Breast epithelium (tissue), 4 donors: Measurements from ENCODE around the gene INTS1. TPM values are rescaled to one million over a fixed set of nuclear protein-coding genes. Genes with fewer than 3 reads are reported as not detected.

Experiments
- DNase-seq, 2 donors: peaks; one replicate each; pipeline ENCODE4 v3.0.0-alpha.2; 2019; ENCODE audit warnings: low spot score in 2 of 2
- H3K27ac ChIP-seq, 2 donors: fragments of 200-600 bp; sonication (generic) in 1 of 2; one replicate each; pipeline ENCODE4 v1.5.1; 2016 to 2019; ENCODE audit warnings: mild to moderate bottlenecking in 1 of 2
- H3K27me3 ChIP-seq, 2 donors: fragments of 200-600 bp; sonication (generic) in 1 of 2; one replicate each; pipeline versions ENCODE4 v1.5.1 to v1.6.0; 2017 to 2019; ENCODE audit warnings: control low read depth in 1 of 2, mild to moderate bottlenecking in 1 of 2
- H3K36me3 ChIP-seq: fragments of 200-600 bp; one replicate; pipeline ENCODE4 v1.5.1; 2019
- H3K4me1 ChIP-seq, 2 donors: fragments of 200-600 bp; sonication (generic); one replicate each; pipeline ENCODE4 v1.5.1; 2016 to 2019; ENCODE audit warnings: control low read depth in 1 of 2
- H3K4me3 ChIP-seq, 3 donors: fragments of 200-600 bp; sonication (generic); 1 replicate in 2 of 3; 2 replicates in 1 of 3; pipeline ENCODE4 v1.5.1; 2016 to 2019; ENCODE audit warnings: mild to moderate bottlenecking in 3 of 3, moderate library complexity in 2 of 3
- H3K9me3 ChIP-seq, 2 donors: fragments of 200-600 bp; sonication (generic) in 1 of 2; one replicate each; pipeline ENCODE4 v1.5.1; 2016 to 2019; ENCODE audit warnings: control low read depth in 1 of 2
- POLR2A ChIP-seq: fragments of 450-650 bp; IDR thresholded peaks from one replicate; pipeline ENCODE4 v1.6.1; 2016; ENCODE audit warnings: antibody characterized with exemption, mild to moderate bottlenecking, moderate library complexity
- POLR2AphosphoS5 ChIP-seq, 3 donors: sonication (generic); formaldehyde crosslinking; IDR thresholded peaks; one replicate each; pipeline ENCODE4 v1.6.1; 2017; ENCODE audit warnings: antibody characterized with exemption in 3 of 3
- intact Hi-C: fragments of 100-400 bp; cut with DNase I; formaldehyde crosslinking; loops from one replicate; pipeline ENCODE4 v1.15.1; 2023; ENCODE audit warnings: low total_unique reads
- total RNA-seq, 3 donors: library from RNA; depleted of rRNA; stranded (reverse); fragments of >200 nt; gene quantifications; one replicate each; pipeline ENCODE4 v1.1.0, GENCODE V29; 2016
- TF ChIP-seq, protein P1 (sequence below), 3 donors: fragments of 450-650 bp; IDR thresholded peaks; one replicate each; pipeline ENCODE4 v1.5.1; 2016 to 2017; ENCODE audit warnings: antibody characterized with exemption in 3 of 3, mild to moderate bottlenecking in 3 of 3, moderate library complexity in 3 of 3

The INTS1 gene
- total RNA-seq, 3 donors from 2014 or later = 27.5 to 32.1 (median 27.7) TPM

DNA sequence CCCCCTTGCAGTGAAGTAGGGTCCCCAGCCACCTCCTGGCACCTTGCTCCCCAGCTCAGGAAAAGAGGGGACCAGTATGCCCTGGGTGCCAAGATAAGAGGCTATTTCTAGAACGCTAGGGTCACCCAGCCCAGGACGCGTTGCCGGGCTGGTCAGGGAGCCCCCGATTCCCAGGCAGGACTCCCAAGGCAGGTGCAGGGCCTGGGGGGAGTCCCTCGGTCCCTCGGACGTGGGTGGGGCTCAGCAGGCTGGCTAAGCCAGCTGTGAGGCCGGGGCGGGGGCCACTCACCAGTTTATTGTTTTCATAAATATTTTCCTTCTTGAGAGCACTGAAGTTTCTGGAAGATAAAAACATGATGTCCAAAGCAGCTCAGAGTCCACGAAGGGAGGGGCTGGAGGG is 54.2 kb downstream of the INTS1 start:
- H3K4me3 ChIP-seq = no peak overlapping the region
- no peak overlapping the region for H3K27ac ChIP-seq
- no peaks in the 10 kb centered on the region for H3K27me3 ChIP-seq
- peaks cover 5 to 7% of the 10 kb centered on the region in 2 donors for H3K4me1 ChIP-seq
- no peak for TF ChIP-seq POLR2AphosphoS5 (IDR thresholded peaks at IDR 0.05)
- TF ChIP-seq POLR2A = no peak
- TF ChIP-seq, protein P1, sequence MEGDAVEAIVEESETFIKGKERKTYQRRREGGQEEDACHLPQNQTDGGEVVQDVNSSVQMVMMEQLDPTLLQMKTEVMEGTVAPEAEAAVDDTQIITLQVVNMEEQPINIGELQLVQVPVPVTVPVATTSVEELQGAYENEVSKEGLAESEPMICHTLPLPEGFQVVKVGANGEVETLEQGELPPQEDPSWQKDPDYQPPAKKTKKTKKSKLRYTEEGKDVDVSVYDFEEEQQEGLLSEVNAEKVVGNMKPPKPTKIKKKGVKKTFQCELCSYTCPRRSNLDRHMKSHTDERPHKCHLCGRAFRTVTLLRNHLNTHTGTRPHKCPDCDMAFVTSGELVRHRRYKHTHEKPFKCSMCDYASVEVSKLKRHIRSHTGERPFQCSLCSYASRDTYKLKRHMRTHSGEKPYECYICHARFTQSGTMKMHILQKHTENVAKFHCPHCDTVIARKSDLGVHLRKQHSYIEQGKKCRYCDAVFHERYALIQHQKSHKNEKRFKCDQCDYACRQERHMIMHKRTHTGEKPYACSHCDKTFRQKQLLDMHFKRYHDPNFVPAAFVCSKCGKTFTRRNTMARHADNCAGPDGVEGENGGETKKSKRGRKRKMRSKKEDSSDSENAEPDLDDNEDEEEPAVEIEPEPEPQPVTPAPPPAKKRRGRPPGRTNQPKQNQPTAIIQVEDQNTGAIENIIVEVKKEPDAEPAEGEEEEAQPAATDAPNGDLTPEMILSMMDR (IDR thresholded peaks at IDR 0.05) = no peak
- intact Hi-C loops = no loop called here
- H3K9me3 ChIP-seq = no peaks in the 10 kb centered on the region
- no peak for DNase-seq
- no peaks in the 10 kb centered on the region for H3K36me3 ChIP-seq

DNA sequence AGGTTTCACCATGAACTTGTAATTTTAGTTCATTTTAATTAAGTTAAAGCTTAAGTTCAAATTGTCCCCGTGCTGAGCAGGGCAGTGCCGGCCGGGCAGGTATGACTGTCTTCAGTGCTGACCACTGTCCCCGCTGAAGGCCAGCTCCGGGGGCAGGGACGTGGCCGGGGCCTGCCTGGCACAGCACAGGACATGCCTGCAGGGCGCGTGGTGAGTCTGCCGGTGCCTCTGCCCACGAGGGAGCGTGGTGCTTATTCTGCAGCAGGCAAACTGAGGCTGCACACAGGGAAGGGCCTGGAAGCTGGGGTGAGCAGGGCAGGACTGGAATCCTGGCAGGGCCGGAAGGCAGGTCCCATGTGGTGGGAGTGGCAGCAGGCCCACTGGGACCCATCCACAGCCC is 54.7 kb downstream of the INTS1 start:
- DNase-seq = no peak
- H3K27me3 ChIP-seq = no peaks in the 10 kb centered on the region
- intact Hi-C loops = no loop called here
- no peak overlapping the region for H3K27ac ChIP-seq
- no peaks in the 10 kb centered on the region for H3K9me3 ChIP-seq
- H3K4me1 ChIP-seq = peaks cover 2 to 4% of the 10 kb centered on the region in 2 donors
- no peak overlapping the region for H3K4me3 ChIP-seq
- H3K36me3 ChIP-seq = no peaks in the 10 kb centered on the region
- no peak for TF ChIP-seq POLR2AphosphoS5 (IDR thresholded peaks at IDR 0.05)
- TF ChIP-seq POLR2A = no peak
- TF ChIP-seq, protein P1 (IDR thresholded peaks at IDR 0.05) = no peak

DNA sequence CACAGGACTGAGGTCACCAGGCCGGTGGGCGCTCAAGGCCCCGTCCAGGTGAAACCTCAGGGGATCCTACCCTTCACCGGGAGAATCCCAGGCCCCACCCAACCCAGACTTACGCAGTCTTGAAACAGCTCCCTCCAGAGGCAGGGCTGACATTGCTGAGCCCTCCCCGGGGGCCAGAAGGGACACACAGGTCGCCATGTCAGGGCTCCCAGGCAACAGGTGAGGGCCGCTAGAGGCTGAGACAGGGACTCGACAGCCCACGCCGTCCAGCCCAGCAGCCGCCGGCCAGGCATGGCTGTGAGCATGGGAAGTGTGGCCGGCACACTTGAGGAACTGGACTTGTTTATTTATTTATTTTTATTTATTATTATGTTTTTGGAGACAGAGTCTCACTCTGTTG is 55.2 kb downstream of the INTS1 start:
- no peaks in the 10 kb centered on the region for H3K4me1 ChIP-seq
- intact Hi-C loops = no loop called here
- H3K27ac ChIP-seq = no peak overlapping the region

DNA sequence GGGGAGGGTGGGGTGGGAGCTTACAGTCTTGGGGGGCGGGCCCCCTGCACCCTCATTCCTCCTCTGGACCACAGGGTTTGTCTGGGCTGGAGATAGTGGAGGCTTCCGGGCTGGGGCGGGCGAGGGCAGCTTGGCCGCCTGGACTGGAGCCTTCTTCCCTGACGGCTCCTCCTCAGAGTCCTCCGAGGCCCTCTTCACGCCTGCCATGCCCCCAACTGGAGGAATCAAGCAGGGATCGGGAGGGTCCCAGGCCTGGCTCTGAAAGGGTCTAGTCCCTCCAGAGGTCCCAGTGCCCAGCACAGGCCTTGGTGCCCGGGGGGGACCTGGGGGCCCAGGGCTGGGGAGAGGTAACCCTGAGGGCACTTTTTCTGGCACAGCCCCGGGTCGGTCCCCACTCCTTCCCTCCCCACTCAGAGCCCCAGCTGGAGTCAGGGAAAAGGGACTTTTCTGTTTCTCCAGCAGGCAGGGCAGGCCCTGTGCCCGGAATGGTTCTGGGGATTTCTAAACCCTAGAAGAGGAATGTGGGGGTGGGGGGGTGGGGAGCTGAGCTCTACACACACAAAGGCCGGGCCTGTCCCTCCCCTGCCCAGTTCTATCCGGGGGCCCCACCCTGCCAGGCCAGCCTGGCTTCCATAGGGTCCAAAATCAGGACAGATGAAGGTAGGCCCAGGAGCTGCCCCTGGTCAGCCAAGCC is 56.5 kb downstream of the INTS1 start:
- no peaks in the 10 kb centered on the region for H3K36me3 ChIP-seq
- no peaks in the 10 kb centered on the region for H3K9me3 ChIP-seq
- H3K4me3 ChIP-seq = no peak overlapping the region
- no peaks in the 10 kb centered on the region for H3K4me1 ChIP-seq
- peak overlapping the region in 1 of 2 donors; percentile 32 for H3K27ac ChIP-seq
- intact Hi-C loops = no loop called here
- no peak for DNase-seq
- H3K27me3 ChIP-seq = no peaks in the 10 kb centered on the region
- TF ChIP-seq POLR2A = no peak

More for the DNA sequence above, 55.2 kb downstream of the INTS1 start:
- Histone ChIP-seq H3K27me3 (no peaks in the 10 kb centered on the region), H3K36me3 (no peaks in the 10 kb centered on the region), H3K4me3 (no peak overlapping the region), H3K9me3 (no peaks in the 10 kb centered on the region)
- no peak for DNase-seq
- TF ChIP-seq, protein P1 (IDR thresholded peaks at IDR 0.05) = no peak
- TF ChIP-seq POLR2AphosphoS5 (IDR thresholded peaks at IDR 0.05) (no peak), POLR2A (no peak)

DNA sequence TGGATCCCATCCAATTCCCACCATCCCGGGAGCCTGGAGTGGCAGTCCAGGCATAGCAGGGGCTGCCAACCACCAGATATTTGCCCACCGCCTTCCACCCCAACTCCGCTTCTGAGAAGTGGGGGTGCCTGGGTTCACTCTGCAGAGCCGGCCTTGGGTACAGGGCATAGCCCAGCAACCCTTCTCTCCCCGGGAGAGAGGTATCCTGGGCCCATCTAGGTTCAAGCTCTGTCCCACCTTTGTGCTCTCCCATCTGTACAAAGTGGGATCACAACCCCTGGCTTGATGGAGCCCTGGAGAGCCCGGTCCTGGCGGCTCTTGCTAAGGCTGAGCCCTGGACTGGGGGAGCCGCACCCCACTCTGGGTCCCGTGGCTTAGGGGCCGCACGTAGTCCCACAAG is 57.1 kb downstream of the INTS1 start:
- no peaks in the 10 kb centered on the region for H3K36me3 ChIP-seq
- H3K27ac ChIP-seq = peak overlapping the region in 1 of 2 donors; percentile 32
- TF ChIP-seq POLR2A (no peak), POLR2AphosphoS5 (IDR thresholded peaks at IDR 0.05) (no peak)
- TF ChIP-seq, protein P1 (IDR thresholded peaks at IDR 0.05) = no peak
- H3K9me3 ChIP-seq = no peaks in the 10 kb centered on the region
- DNase-seq = no peak
- H3K27me3 ChIP-seq = no peaks in the 10 kb centered on the region
- intact Hi-C loops = no loop called here
- no peaks in the 10 kb centered on the region for H3K4me1 ChIP-seq
- H3K4me3 ChIP-seq = no peak overlapping the region
